ENCODE results near the gene MLH3. TPM values are rescaled to one million over a fixed set of nuclear protein-coding genes. Genes with fewer than 3 reads are reported as not detected.
A peak's percentile ranks its signal among the peaks of the same experiment; 100 is the strongest.

MLH3 gene
- total RNA-seq, 1 experiment from 2014 or later, result 23.0 TPM

GRCh38 chr14:74973003-74973653 is 78.1 kb downstream of the MLH3 start:
- no peak overlapping the region for H2BK120ac ChIP-seq (ENCODE audit: low read depth, low read length, poor library complexity, severe bottlenecking)
- no peaks in the 10 kb centered on the region for H4K20me1 ChIP-seq (ENCODE audit: control insufficient read depth, insufficient read depth, insufficient read length)
- H3T11ph ChIP-seq (ENCODE audit: low read length), result no peak overlapping the region
- no CpG with 5 or more reads among the region's 15 CpGs for WGBS (ENCODE audit: extremely low coverage, insufficient read length, low lambda C conversion rate)
- peaks cover 11 to 26% of the 10 kb centered on the region in 2 experiments for H3K4me1 Mint-ChIP-seq
- no peaks in the 10 kb centered on the region for H3K79me1 ChIP-seq (ENCODE audit: insufficient read depth, low read depth, low read length, poor library complexity, severe bottlenecking)
- no peak overlapping the region for H3K4me2 ChIP-seq (ENCODE audit: insufficient read depth, insufficient read length, low read length)
- H3K9ac ChIP-seq (ENCODE audit: extremely low read depth, insufficient read length, low read length), result no peak overlapping the region
- H3K4ac ChIP-seq (ENCODE audit: low read depth, low read length), result no peak overlapping the region
- no peak overlapping the region for H3K23ac ChIP-seq (ENCODE audit: insufficient read length, low read depth, low read length)
- no peak overlapping the region for H3K56ac ChIP-seq (ENCODE audit: insufficient read length, low read depth, low read length)
- no peak overlapping the region for H2BK20ac ChIP-seq (ENCODE audit: low read depth, low read length, poor library complexity, severe bottlenecking)
- H3K27me3 ChIP-seq (ENCODE audit: insufficient read depth, low read length), result no peaks in the 10 kb centered on the region
- no peak for TF ChIP-seq CTCF (conservative IDR thresholded peaks at IDR 0.05)
- peak overlapping the region; percentile 16 for H3K14ac ChIP-seq (ENCODE audit: insufficient read depth, low read length)
- no peak overlapping the region for H2AFZ ChIP-seq (ENCODE audit: low read length)
- H3K9me3 ChIP-seq (ENCODE audit: control insufficient read depth, low read depth, low read length), result no peaks in the 10 kb centered on the region
- no peak overlapping the region for H4K8ac ChIP-seq (replicated peaks; ENCODE audit: insufficient read length, low read depth, low read length)
- H3K79me2 ChIP-seq (ENCODE audit: insufficient read depth, low read length), result no peaks in the 10 kb centered on the region
- no peak for DNase-seq
- no peak overlapping the region for H2BK5ac ChIP-seq (ENCODE audit: insufficient read length, low read length)
- H4K5ac ChIP-seq (ENCODE audit: insufficient read length, low read depth, low read length), result no peak overlapping the region
- no peak overlapping the region for H3K4me3 Mint-ChIP-seq
- H2AK5ac ChIP-seq (ENCODE audit: insufficient read length, low read length), result no peak overlapping the region
- peak overlapping the region; percentile 39 for H3K18ac ChIP-seq (ENCODE audit: insufficient read length, low read depth, low read length)
- no peak overlapping the region for H2BK12ac ChIP-seq (ENCODE audit: insufficient read length, low read depth, low read length)
- H3K36me3 Mint-ChIP-seq (ENCODE audit: insufficient read depth in 1 of 3, low read depth in 3 of 3), result no peaks in the 10 kb centered on the region
- H3K27me3 Mint-ChIP-seq (ENCODE audit: low read depth), result no peaks in the 10 kb centered on the region
- H3K27ac ChIP-seq (ENCODE audit: insufficient read length, low read depth, low read length), result no peak overlapping the region
- H2BK15ac ChIP-seq (ENCODE audit: low read depth, low read length), result no peak overlapping the region
- H3K27ac Mint-ChIP-seq, result no peak overlapping the region
- no peaks in the 10 kb centered on the region for H3K9me3 Mint-ChIP-seq
- no peak overlapping the region for H4K91ac ChIP-seq (ENCODE audit: insufficient read length, low read depth, low read length)
- no peaks in the 10 kb centered on the region for H3K23me2 ChIP-seq (ENCODE audit: insufficient read length, low read depth, low read length, poor library complexity, severe bottlenecking)
- no peaks in the 10 kb centered on the region; the same call in 1 of the 2 replicates for H3K4me1 ChIP-seq (ENCODE audit: insufficient read depth, low read length)

Measured in H9 (cell line).